Stimulated activated CD4-positive, alpha-beta T cell treated with anti-CD3 and anti-CD28 coated beads, Interleukin-2, amount 100 ng/mL, for 4 hours (primary cell): ENCODE measurements around the gene ZCCHC4.
"Not testable (repeated sequence)": the region's sequence is repeated elsewhere in the genome, so short reads cannot be mapped to it uniquely, and the experiment has no call there.

Source experiments
- DNase-seq: peaks from one replicate; pipeline ENCODE4 v3.0.0-alpha.2; 2020; ENCODE audit warnings: low read depth

Gene ZCCHC4

GRCh38 chr4:25320773-25321172 lies 8.2 kb downstream of the ZCCHC4 start:
- no peak for DNase-seq

GRCh38 chr4:25321703-25322102 lies 9.1 kb downstream of the ZCCHC4 start:
- DNase-seq, result no peak

GRCh38 chr4:25328463-25328862 lies 15.9 kb downstream of the ZCCHC4 start:
- not testable (repeated sequence) for DNase-seq

- no peak for DNase-seq
These were observed 17.8 kb downstream of the ZCCHC4 start for GRCh38 chr4:25330335-25330734.

- no peak for DNase-seq
These were observed 18.6 kb downstream of the ZCCHC4 start for GRCh38 chr4:25330905-25331808.

- no peak for DNase-seq
These were observed 31.1 kb downstream of the ZCCHC4 start for GRCh38 chr4:25343671-25344070.

- DNase-seq, result no peak
These were observed 33.2 kb downstream of the ZCCHC4 start for GRCh38 chr4:25345744-25346143.

- DNase-seq, result no peak
These were observed 34.3 kb downstream of the ZCCHC4 start for GRCh38 chr4:25346913-25347312.

- DNase-seq, result no peak
These were observed 34.9 kb downstream of the ZCCHC4 start for GRCh38 chr4:25347473-25347872.

GRCh38 chr4:25347971-25348370 lies 35.4 kb downstream of the ZCCHC4 start:
- no peak for DNase-seq

GRCh38 chr4:25350561-25350960 lies 38.0 kb downstream of the ZCCHC4 start:
- no peak for DNase-seq

GRCh38 chr4:25351777-25352416 lies 39.3 kb downstream of the ZCCHC4 start:
- DNase-seq, result no peak

GRCh38 chr4:25356068-25356467 lies 43.5 kb downstream of the ZCCHC4 start:
- DNase-seq, result no peak

GRCh38 chr4:25358515-25359275 lies 46.1 kb downstream of the ZCCHC4 start:
- no peak for DNase-seq

GRCh38 chr4:25361253-25361652 lies 48.7 kb downstream of the ZCCHC4 start:
- no peak for DNase-seq

GRCh38 chr4:25367004-25367621 lies 54.5 kb downstream of the ZCCHC4 start:
- no peak for DNase-seq

- no peak for DNase-seq
These were observed 55.3 kb downstream of the ZCCHC4 start for GRCh38 chr4:25367877-25368276.

- DNase-seq, result no peak
These were observed 55.7 kb downstream of the ZCCHC4 start for GRCh38 chr4:25368315-25368714.

GRCh38 chr4:25370242-25370641 lies 57.7 kb downstream of the ZCCHC4 start:
- DNase-seq, result no peak

- DNase-seq, result not testable (repeated sequence)
These were observed 60.0 kb downstream of the ZCCHC4 start for GRCh38 chr4:25372549-25372948.

GRCh38 chr4:25376754-25377571 lies 64.4 kb downstream of the ZCCHC4 start, which contains the start of gene ANAPC4:
TSS of gene ANAPC4 (plus strand) at chr4:25377263. CDS start at chr4:25377428, 165 bp downstream.
- peak; percentile 99 for DNase-seq
